Tongue (tissue), 2 donors: ENCODE data around the gene LPO. TPM values are rescaled to one million over a fixed set of nuclear protein-coding genes. Genes with fewer than 3 reads are reported as not detected.

Experiments
- DNase-seq: peaks from one replicate; pipeline ENCODE4 v3.0.0-alpha.2; 2015
- total RNA-seq: library from RNA; depleted of rRNA; stranded (reverse); fragments of >200 nt; gene quantifications from one replicate; pipeline ENCODE4 v1.2.3, GENCODE V29; 2014

The LPO gene
- total RNA-seq, 1 donor from 2014 or later, result 6.4 TPM

DNA sequence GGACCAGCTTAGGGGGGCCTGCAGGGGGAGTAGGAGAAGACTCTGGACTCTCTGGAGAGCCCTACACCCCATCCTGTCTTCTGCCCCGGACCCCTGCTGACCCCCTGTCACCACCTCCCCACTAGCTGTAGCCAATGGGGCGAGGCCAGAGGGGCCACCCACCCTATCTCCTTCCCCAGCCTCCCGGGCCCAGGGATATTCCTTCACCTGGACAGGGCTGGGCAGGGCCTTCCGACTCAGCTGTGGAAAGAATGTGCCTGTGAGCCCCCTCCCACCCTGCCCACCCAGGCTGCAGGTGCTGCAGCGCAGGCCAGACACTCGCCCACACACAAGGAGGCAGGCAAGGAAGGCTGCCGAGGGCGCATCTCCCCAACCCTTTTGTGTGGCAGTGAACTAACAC, 67.2 kb downstream of the LPO start:
- DNase-seq, result no peak

DNA sequence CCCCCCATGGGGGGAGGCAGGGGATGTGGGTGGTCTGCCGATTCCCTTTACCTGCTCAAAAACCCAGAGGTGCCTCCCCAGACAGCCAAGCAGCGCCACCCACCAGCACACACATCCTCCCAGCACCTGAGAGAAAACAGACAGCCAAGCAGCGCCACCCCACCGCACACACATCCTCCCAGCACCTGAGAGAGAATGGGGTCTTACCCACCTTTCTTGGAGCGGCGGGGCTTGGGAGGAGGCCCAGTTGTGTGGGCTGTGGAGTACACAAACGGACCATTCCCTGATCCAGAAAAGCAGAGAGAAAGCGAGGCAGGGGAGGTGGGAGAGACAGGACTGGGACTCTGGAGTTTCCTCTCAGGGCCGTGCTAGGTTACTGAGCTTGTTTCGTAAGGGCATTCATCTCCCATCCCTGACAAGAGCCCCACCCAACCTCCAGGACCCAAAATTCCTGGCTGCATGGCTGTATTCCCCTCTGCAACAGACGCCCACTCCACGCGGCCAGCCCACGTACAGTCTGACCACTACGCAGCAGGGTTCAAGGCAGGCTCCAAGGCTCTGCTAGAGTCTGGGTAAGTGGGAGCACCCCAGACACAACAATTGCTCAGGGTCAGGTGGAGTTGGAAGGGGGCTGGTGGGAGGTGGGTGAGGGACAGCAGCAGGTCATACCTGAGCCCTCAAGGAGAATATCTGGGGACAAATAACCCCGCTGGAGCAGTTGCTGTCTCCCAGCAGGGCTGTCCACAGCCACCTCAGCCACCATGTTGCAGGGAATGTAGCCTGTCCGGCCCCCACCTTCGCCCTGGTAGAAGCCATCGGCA, 68.0 kb downstream of the LPO start:
- DNase-seq, result no peak

DNA sequence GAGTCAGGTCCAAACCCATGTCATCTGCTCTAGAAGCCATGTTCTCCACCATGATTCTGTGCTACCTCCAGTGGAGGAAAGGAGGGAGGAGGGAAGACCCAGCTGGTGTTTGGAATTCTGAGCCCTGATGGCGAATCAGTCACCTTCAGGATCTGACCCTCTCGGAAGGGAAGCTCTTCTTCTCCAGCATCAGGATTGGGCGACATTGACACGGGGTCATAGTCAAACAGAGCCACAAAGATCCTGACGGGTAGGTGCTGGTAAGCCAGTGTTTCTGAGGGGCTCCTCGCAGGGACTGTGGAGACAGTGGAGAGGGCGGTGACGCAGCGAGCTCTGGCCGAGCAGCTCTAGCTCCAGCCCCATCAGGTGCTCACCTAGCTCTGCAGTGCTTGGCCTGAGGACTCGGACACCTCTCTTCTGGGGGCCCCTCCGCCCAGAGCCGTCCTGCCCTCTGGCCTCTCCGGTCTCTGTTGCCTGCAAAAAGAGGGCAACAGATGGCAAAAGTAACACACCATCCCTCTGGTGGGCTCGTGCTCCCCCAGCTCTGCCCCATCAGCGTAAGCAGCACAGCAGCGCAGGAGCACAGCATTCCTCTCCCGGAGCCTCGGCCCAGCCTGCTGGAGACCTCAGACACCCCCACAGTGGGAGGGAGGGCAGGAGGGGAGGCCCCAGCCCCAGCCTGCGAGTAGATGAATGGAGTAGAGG, 69.2 kb downstream of the LPO start:
- no peak for DNase-seq

DNA sequence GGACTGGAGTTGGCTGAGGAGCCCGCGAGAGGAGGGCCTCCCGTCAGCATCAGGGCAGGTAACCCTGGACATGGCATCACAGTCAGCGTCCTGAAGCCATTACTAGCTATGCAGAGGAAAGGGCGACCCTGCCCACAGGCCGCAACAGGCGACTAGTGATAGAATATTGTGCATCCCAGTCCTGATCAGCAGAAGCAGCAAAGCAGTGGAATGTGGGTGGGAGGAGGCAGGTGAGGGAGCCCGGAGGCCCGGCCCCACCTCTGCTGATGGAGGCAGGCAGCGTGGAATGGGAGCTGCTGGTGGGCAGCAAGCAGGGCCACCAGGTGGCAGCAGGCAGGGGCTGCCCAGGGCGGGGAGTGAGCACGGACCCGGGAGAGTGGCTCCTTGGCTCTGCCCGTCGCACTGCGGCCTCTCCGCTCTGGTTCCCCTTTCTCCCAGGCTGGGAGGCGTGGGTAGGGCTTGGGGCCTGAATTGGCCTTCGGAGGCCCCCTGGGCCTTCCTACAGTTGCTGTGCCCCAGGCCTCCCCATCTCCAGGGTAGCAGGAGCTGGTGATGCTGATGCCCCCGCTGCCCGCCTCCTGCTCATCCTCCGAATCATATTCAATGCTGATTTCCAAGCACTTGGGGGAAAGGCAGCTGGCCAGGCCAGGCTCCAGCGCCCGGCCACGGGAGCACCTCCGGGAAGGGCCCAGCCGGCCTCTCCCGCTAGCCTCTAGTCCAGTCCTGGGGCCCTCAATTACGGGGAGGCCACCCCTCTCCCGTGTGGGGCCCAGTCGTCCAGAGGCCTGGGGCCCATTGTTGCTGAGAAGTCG, 70.0 kb downstream of the LPO start:
- DNase-seq, result no peak

DNA sequence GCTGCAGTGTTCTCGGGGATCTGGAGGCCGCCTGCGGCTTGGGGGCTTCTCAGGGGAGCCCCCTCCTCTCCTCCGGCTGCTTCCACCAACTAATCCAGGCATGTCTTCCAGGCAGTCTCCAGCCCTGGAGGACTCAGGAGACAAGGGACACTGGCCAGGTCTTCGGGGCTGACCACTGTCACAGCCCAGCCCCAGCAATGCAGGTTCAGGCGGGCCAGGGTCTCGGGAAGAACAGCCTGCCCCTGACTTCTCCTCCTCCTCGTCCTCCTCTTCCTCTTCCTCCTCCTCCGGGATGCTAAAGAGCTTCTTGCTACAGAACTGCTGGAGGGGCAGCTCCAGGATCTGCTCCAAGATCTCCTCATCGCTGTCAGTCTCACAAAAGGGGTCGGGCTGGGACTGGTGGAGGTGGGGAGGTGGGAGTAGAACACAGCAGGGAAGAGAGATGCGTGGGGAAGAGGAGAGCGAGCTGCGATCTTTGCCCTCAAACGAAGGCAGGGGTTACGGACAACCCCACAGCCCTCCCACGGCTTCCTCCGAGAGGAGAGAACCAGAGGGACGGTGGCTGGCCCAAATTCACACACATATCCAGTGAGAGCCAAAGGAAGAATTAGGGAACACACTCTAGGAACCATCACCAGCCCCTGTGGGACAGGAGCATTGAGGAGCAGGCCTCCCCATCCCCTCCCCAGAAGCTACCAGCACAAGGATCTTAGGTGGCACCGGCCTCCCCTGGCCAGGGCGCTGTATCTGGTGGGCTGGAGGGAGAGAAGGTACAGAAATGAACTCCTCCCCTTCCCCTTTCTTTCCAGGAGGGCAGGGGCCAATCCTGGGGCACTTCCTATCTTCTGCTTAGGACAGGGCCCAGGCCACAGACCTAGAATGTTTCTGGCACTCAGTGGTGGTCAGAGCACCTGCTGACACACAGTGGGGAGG, 70.9 kb downstream of the LPO start:
- DNase-seq, result no peak

DNA sequence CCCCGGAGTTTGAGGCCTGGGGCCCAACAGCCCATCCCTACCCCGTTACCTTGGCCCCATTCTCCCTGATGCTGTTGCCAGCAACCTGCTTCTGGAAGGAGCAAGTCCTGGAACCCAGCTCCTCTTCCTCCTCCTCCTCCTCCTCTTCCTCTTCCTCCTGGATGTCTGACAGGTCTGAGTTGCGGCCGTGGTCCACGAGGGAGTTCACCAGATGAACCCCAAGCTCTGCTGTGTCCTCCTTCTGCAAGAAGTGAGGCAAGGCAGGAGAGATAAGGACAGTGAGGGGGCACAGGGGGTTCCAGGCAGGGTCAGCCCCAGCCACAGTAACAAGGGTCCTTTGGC, 71.5 kb downstream of the LPO start:
- DNase-seq, result no peak

DNA sequence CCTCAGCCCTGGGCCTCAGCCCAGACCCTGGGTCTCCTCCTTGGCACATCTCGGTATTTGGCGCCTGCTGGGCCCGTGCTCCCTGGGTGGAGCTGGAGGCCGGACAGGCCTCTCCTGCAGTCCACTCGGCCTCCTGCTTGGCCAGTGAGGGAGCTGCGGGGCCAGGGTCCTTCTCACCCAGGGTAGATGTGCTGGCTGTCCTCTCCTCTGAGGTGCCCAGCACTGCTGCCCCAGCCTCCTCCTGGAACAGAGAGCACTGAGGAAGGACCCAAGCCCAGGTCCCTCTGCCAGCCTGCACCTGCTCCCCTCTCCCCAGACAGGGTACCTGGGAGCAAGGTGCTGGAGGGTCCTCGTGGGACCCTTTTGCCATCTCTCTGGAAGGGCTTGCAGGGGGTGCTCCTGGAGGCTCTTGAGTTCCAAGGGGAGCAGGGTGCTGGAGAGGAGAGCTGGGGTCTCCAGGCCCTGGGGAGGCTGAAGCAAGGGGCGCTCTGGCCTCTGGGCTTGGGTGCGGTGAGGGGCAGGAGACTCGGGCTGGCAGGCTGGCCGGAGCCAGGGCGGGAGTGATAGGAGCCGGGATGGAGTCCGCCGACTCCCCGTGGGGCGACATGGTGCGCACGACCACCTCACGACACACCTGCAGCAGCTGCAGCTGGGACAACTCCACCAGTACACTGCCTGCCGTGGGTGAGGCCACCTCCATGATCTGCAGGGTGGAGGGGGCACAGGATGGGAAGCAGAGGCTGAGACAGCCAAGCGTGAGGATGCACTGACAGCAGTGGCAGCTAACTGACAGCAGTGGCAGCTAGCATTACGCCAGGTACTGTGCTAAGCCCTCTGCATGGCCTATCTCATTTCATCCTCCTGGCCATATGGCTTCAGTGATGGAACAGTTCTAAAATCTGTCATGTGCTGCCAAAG, 72.4 kb downstream of the LPO start:
- no peak for DNase-seq

DNA sequence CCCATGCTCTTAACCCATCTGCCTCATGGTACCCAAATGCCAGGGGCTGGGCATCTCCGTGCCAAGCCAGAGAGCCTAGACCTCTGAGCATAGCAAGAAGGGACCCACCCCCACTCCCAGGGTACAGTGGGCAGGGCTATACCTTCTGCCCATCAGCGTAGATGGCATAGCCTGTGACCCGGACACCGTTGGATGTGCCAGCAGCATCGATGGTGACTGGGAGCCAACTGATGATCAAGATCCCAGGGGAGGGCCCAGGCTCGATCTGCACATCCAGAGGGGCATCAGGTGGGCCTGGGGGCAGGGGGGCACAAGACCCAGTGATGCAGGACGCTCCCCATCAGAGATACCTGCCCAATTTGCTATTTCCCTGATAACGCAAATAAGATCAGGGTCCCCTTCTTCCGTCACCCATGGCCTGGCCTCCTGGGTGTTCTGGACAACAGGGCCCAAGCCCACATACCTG, 73.1 kb downstream of the LPO start:
- DNase-seq, result no peak

DNA sequence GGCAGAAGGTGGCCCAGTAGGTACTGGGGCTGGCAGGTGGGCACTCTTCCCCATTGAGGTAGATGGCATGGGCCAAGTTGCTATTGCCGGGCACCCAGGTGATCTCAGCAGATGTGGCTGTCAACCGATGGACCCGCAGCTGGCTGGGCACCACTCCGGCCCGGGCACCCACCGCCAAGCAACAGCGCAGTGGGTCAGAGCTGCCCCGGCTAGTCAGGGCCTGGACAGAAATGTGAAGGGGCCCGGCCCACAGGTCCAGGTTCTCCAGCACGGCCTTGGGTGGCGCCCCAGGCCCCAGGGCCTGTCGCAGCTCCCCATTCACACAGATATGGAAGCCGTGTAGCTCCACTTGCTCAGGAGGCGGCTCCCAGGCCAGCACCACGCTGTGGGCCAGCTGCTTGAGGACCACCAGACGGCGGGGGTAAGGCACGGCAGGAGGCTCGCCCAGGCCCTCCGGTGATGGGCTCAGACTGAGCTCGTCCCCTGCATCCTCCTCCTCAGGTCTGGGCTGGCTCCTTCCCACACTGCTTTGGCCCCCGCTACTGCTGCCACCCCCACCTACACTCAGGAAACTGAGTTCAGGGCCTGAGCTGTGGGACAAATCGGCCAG, 73.7 kb downstream of the LPO start:
- DNase-seq, result no peak

DNA sequence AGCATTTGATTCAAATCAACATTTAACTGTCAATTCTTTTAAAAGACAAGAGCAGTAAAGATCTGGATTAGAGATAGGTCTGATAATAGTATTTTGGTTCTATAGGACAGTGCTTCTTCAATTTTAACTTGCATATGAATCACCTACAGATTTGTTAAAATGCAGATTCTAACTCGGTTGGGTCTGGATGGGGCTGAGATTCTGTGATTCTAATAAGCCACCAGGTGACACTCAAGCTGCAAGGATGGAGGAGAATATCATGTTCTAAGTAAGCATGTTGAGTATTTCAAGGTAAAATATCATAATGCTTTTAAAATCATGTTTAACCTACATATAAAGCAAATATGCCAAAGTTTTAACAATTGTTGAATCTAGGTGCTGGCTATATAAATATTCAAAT, 74.4 kb downstream of the LPO start:
- DNase-seq, result no peak

DNA sequence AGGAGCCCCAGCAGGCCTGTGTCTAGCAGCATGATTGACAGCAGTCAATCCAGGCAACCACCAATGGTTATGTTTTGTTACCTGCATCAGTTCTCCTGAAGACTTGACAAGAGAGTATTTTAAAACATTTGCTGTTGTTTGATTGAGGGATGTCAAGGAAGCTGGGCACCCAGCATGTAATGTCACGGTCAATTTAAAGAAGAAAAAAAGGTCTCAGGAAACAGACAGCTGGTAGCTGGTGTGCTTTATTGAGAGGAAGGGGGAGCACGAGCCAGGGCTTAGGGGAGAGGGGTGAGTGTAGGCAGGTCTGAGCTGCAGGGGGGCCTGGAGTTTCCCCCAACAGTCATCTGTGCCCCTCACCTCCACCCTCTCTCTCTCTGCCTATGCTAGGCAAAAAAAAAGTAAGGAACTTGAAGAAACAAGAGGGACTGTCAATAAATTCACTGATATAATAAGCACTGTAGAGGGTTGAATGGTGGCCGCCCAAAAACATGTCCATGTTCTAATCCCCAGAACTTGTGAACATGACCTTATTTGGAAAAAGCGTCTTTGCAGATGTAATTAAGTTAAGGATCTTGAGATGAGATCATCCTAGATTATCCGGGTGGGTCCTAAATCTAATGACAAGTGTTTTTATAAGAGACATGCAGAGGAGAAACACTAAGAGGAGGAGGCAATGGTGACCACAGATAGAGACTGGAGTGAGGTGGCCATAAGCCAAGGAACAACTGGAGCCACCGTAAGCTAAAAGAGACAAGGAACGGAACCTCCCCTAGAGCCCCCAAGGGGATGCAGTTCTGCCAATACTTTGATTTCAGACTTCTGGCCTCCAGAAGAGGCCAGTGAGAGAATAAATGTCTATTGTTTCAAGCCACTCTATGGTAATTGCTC, 75.7 kb downstream of the LPO start:
- DNase-seq, result no peak

DNA sequence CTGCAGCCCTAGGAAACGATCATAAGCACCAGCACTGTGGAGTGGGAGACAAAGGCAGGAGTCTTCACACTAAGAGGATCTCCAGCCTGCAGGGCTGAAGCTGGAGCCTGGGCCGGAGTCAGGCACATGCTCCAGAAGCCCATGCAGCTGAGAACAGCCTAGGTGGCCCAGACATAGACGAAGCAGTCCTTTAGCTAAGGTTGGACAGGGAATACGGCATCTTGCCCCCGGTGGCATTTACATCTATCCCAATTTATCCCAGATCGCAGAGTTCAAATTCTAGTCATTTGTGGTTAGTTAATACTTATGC, 76.3 kb downstream of the LPO start:
- DNase-seq, result no peak

DNA sequence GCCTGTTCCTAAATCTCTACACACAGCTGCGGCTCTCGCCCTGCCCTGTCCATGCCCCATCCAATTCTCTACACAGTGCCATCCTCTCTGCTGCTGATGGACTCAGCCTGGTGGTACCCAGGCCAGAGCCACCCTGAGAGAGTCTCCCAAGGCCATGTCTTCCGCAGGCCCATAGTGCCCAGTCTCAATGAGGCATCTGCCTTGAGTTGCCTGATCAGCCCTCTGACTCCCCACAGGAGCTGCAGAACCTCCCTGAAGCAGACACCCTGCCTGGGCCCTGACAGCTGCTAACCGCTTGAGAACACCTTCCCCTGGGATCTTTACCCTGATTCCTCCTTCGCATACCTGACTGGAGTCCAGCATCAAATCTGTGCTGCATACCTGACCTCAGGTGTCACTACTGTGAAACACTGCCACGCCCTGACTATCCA, 76.9 kb downstream of the LPO start:
- no peak for DNase-seq

DNA sequence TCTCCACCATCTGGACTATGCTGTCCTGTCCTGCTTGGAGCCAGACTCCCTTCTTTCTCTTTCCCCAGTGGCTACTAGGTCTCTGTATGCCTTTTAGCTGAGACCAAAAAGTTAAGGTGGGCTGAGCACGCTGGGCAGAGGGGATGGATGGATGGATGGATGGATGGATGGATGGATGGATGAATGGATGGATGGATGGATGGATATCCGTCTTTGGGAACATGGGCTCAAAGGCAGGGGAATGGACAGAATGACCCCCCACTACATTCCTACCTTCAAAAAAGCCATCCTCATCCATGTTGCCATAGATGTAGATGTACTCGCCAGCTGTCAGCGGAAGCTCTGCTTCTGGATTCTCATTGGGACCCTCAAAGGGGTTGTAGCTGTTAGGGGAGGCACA, 77.4 kb downstream of the LPO start:
- DNase-seq, result no peak

DNA sequence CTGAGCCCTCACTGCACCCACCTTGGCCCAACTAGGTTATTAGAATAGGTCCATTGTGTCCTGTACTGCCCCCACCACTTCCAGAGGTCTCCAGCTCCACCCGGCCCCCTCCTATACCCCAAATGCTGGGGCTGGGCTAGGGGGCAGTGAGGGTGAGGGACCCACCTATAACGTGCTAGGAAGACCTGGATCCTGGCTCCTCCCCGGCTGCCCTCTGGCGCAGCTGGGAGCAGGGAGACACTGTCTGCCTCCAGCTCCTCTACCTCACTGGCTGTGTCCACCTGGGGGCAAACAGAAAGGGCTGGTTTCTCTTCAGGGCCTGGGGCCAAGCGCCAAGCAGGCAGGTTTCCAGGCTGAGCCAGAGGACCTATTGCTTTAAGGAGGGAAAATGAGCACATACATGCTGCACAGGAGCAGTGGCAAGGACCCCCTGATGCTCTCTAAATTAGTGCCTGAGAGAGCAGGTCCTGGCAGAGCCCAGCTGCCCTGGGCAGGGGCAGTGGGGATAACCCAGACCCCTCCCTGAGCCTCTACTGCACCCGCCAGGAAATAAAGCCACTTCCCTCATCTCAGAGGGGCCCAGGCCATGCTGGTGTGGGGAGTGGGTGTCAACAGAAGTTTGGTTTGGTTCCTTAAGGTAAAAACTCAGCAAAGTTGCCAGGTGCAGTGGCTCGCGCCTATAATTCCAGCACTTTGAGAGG, 78.0 kb downstream of the LPO start:
- no peak for DNase-seq

DNA sequence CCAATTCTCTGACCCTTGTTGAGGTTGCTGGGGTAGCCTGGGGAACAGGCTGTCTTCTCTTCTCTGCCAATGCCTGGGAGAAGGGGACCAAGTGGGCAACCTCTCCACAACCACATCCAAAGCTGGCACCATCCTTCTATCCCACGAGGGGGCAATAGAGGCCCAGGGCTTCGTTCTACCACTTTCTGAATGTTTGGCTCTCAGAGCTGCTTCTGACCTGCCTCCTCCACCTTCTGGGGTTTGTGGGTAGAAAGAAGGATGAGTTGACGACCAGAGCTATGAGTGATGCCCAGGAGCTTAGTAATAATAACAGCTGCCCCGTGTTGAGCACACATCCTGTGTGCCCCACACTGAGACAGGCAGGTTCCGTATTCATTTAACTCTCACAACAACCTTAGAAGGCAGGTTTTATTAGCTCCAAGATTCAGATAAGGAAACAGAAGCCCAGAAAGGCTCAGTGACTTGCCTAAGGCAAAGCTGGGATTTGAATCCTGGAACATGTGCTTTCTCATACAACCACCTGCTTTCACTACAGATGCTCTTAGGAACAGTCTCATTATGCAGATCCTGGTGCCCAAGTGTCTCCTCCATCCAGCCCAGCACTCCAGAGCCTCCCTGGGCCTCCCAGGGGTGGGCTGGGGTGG, 79.2 kb downstream of the LPO start:
- DNase-seq, result peak; percentile 41

DNA sequence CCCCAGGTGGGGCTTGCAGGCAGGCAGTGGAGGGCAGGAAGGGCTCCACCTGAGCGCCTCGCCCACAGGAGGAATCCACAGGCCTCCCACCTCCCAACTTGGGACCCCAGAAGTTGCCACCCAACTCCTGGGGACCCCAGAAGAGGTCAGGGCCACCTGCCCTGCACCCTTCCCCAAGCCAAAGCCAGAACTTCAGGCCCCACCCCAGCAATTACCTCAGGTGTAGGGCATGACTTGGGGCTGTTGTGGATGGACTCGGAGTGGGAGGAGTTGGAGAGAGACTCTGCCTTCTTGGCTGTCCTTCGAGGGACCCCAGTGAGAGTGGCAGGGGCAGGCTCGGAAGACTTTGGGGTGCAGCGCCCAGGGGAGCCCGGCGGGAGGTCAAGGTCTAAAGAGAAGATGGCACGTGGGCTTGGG, 79.7 kb downstream of the LPO start:
- DNase-seq, result no peak
